Measurements from ENCODE around the gene SRRM5. TPM values are rescaled to one million over a fixed set of nuclear protein-coding genes. Genes with fewer than 3 reads are reported as not detected.
"Not testable (repeated sequence)": the region's sequence is repeated elsewhere in the genome, so short reads cannot be mapped to it uniquely, and the experiment has no call there.

SRRM5 gene
- total RNA-seq, 4 donors from 2014 or later: 0.38 TPM; not detected in 3

GRCh38 chr19:43582495-43582894 is 29.4 kb upstream of the SRRM5 start:
- H3K27ac ChIP-seq: no peak overlapping the region
- no peak overlapping the region for H3K4me3 ChIP-seq
- H3K4me1 ChIP-seq: peaks cover 5 to 28% (median 10%) of the 10 kb centered on the region in 3 donors
- no peak for TF ChIP-seq POLR2A (IDR thresholded peaks at IDR 0.05)
- TF ChIP-seq CTCF (IDR thresholded peaks at IDR 0.05): no peak
- peaks cover 0 to 21% (median 4%) of the 10 kb centered on the region in 3 donors for H3K36me3 ChIP-seq
- DNase-seq: no peak
- H3K9me3 ChIP-seq: no peaks in the 10 kb centered on the region
- intact Hi-C loops (cut with DNase I): no loop called here
- WGBS, 2 donors: 85 to 86% methylated on average over 2 of the region's 2 CpGs
- H3K27me3 ChIP-seq: no peaks in the 10 kb centered on the region

GRCh38 chr19:43584484-43584883 is 27.4 kb upstream of the SRRM5 start:
- intact Hi-C loops (cut with DNase I): no loop called here
- H3K4me1 ChIP-seq: peaks cover 5 to 26% (median 10%) of the 10 kb centered on the region in 3 donors
- no peaks in the 10 kb centered on the region for H3K27me3 ChIP-seq
- WGBS, 2 donors: 92 to 100% methylated on average over 1 of the region's 1 CpG
- peak overlapping the region in 2 of 4 donors; percentile 3 to 7 for H3K27ac ChIP-seq
- H3K36me3 ChIP-seq: peaks cover 0 to 29% (median 4%) of the 10 kb centered on the region in 3 donors
- DNase-seq: no peak
- H3K9me3 ChIP-seq: no peaks in the 10 kb centered on the region
- H3K4me3 ChIP-seq: no peak overlapping the region
- TF ChIP-seq CTCF (IDR thresholded peaks at IDR 0.05) (no peak), POLR2A (IDR thresholded peaks at IDR 0.05) (no peak)

- H3K27me3 ChIP-seq: no peaks in the 10 kb centered on the region
- peaks cover 0 to 48% (median 4%) of the 10 kb centered on the region in 3 donors for H3K36me3 ChIP-seq
- no peak for DNase-seq
- WGBS, 2 donors: 57 to 67% methylated on average over 2 of the region's 2 CpGs
- TF ChIP-seq POLR2A (IDR thresholded peaks at IDR 0.05): no peak
- no peak for TF ChIP-seq CTCF (IDR thresholded peaks at IDR 0.05)
- H3K4me3 ChIP-seq: no peak overlapping the region
- H3K27ac ChIP-seq: no peak overlapping the region
- intact Hi-C loops (cut with DNase I): no loop called here
- peaks cover 0 to 7% (median 3%) of the 10 kb centered on the region in 3 donors for H3K4me1 ChIP-seq
- no peaks in the 10 kb centered on the region for H3K9me3 ChIP-seq
These were observed 25.5 kb upstream of the SRRM5 start for GRCh38 chr19:43586346-43586745.

- H3K4me3 ChIP-seq; DNase-seq; H3K4me1 ChIP-seq; H3K27me3 ChIP-seq; intact Hi-C loops (cut with DNase I); H3K9me3 ChIP-seq; H3K27ac ChIP-seq: not testable (repeated sequence)
- peaks cover 0 to 55% (median 4%) of the 10 kb centered on the region in 3 donors for H3K36me3 ChIP-seq
- 75 to 93% methylated on average over 3 of the region's 3 CpGs for WGBS, 2 donors
These were observed 24.9 kb upstream of the SRRM5 start for GRCh38 chr19:43587029-43587428.

- intact Hi-C loops (cut with DNase I): no loop called here
These were observed 22.6 kb upstream of the SRRM5 start for GRCh38 chr19:43589277-43589676.

More at GRCh38 chr19:43589277-43589676, 22.6 kb upstream of the SRRM5 start:
- Histone ChIP-seq H3K9me3 (no peaks in the 10 kb centered on the region), H3K4me1 (peaks cover 2 to 15% (median 6%) of the 10 kb centered on the region in 3 donors), H3K27me3 (no peaks in the 10 kb centered on the region), H3K36me3 (peaks cover 13 to 77% (median 16%) of the 10 kb centered on the region in 3 donors), H3K4me3 (no peak overlapping the region), H3K27ac (no peak overlapping the region)
- 78 to 80% methylated on average over 5 of the region's 5 CpGs for WGBS, 2 donors
- no peak for TF ChIP-seq POLR2A (IDR thresholded peaks at IDR 0.05)
- no peak for TF ChIP-seq CTCF (IDR thresholded peaks at IDR 0.05)
- DNase-seq: no peak

Measured in esophagus squamous epithelium (tissue), 5 donors.